ENCODE data around the gene DHRS7B. TPM values are rescaled to one million over a fixed set of nuclear protein-coding genes. Genes with fewer than 3 reads are reported as not detected.
"Not testable (repeated sequence)": the region's sequence is repeated elsewhere in the genome, so short reads cannot be mapped to it uniquely, and the experiment has no call there.

Gene DHRS7B
- total RNA-seq, 1 donor from 2014 or later, result 31.7 TPM

DNA sequence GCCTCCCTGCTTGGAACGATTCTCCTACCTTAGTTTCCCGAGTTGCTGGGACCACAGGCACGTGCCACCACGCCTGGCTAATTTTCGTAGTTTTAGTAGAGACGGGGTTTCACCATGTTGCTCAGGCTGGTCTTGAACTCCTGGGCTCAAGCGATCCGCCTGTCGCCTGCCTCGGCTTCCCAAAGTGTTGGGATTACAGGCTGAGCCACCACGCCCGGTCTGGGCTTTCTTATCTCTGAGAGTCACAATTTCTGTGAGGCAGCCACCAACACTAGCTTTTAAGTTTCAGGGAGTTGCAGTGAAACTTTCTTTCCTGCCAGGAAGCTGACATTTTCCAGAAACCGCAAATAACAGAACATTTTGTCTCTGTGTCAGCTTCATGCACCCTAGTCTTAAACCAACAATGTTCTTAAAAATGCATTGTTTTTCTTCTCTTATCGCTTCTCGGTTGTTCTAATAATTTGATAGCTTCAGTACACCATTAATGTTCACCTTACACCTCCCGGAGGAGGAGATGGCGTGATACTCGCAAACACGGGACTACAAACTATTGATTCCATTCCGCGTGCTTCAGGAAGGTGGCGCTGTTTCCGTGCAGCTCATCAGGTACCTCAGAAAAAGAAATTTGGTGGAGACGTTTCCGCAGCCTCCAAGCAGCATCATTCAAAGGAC is 7.4 kb upstream of the DHRS7B start:
- DNase-seq (ENCODE audit: extremely low spot score in 2 of 2), result no peak
- Histone ChIP-seq H3K9me3 (no peaks in the 10 kb centered on the region), H3K36me3 (no peaks in the 10 kb centered on the region), H3K27ac (no peak overlapping the region), H3K27me3 (no peaks in the 10 kb centered on the region), H3K4me3 (no peak overlapping the region), H3K4me1 (no peaks in the 10 kb centered on the region)
- peak in 1 of 2 donors; percentile 74 for TF ChIP-seq POLR2AphosphoS5 (IDR thresholded peaks at IDR 0.05; ENCODE audit: insufficient read depth in 1 of 2, low read depth in 1 of 2)
- TF ChIP-seq, protein P1, sequence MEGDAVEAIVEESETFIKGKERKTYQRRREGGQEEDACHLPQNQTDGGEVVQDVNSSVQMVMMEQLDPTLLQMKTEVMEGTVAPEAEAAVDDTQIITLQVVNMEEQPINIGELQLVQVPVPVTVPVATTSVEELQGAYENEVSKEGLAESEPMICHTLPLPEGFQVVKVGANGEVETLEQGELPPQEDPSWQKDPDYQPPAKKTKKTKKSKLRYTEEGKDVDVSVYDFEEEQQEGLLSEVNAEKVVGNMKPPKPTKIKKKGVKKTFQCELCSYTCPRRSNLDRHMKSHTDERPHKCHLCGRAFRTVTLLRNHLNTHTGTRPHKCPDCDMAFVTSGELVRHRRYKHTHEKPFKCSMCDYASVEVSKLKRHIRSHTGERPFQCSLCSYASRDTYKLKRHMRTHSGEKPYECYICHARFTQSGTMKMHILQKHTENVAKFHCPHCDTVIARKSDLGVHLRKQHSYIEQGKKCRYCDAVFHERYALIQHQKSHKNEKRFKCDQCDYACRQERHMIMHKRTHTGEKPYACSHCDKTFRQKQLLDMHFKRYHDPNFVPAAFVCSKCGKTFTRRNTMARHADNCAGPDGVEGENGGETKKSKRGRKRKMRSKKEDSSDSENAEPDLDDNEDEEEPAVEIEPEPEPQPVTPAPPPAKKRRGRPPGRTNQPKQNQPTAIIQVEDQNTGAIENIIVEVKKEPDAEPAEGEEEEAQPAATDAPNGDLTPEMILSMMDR (IDR thresholded peaks at IDR 0.05), result peak; percentile 48 to 82 (median 72)
- no peak for TF ChIP-seq POLR2A (IDR thresholded peaks at IDR 0.05)
- intact Hi-C loops (cut with DNase I), result no loop called here

DNA sequence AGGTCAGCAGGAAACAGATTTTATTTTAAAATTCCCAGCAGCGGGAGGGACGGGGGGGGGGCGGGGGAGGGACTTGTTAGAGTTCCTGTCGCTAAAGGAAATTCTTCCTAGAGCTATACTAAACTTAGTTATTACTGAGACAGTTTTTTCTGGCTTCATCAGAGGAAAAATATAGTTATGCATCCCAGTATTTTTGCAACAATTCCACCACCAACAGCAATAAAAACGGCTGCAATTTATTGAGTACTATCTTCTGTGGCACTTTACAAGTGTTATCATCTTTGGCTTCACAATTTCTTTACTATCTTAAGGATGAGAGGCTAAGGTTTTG is 6.9 kb upstream of the DHRS7B start:
- H3K9me3 ChIP-seq, result no peaks in the 10 kb centered on the region
- intact Hi-C loops (cut with DNase I), result loop anchor here (10.0 kb wide), 4 partner anchors 95 to 395 kb away; partner anchors contain the start of genes MAP2K3 and TMEM11
- H3K27ac ChIP-seq, result no peak overlapping the region
- no peak for DNase-seq (ENCODE audit: extremely low spot score in 2 of 2)
- no peak overlapping the region for H3K4me3 ChIP-seq
- TF ChIP-seq, protein P1 (IDR thresholded peaks at IDR 0.05), result no peak
- no peak for TF ChIP-seq POLR2AphosphoS5 (IDR thresholded peaks at IDR 0.05; ENCODE audit: insufficient read depth in 1 of 2, low read depth in 1 of 2)
- no peak for TF ChIP-seq POLR2A (IDR thresholded peaks at IDR 0.05)
- H3K4me1 ChIP-seq, result no peaks in the 10 kb centered on the region
- no peaks in the 10 kb centered on the region for H3K27me3 ChIP-seq
- H3K36me3 ChIP-seq, result no peaks in the 10 kb centered on the region

- no peaks in the 10 kb centered on the region for H3K9me3 ChIP-seq
- no peaks in the 10 kb centered on the region for H3K27me3 ChIP-seq
- H3K27ac ChIP-seq, result no peak overlapping the region
- no peak for DNase-seq (ENCODE audit: extremely low spot score in 2 of 2)
- no peak overlapping the region for H3K4me3 ChIP-seq
- peaks cover 17% of the 10 kb centered on the region for H3K4me1 ChIP-seq
- no peaks in the 10 kb centered on the region for H3K36me3 ChIP-seq
- intact Hi-C loops (cut with DNase I), result loop anchor here (10.0 kb wide), 4 partner anchors 91 to 391 kb away; partner anchors contain the start of genes MAP2K3 and TMEM11
- TF ChIP-seq, protein P1 (IDR thresholded peaks at IDR 0.05), result no peak
- no peak for TF ChIP-seq POLR2AphosphoS5 (IDR thresholded peaks at IDR 0.05; ENCODE audit: insufficient read depth in 1 of 2, low read depth in 1 of 2)
- no peak for TF ChIP-seq POLR2A (IDR thresholded peaks at IDR 0.05)
These were observed 2.7 kb upstream of the DHRS7B start for GRCh38 chr17:21124086-21124485.

- DNase-seq (ENCODE audit: extremely low spot score in 2 of 2); H3K36me3 ChIP-seq; H3K27ac ChIP-seq; H3K4me3 ChIP-seq; H3K27me3 ChIP-seq; H3K9me3 ChIP-seq: not testable (repeated sequence)
- H3K4me1 ChIP-seq, result peaks cover 17% of the 10 kb centered on the region
- intact Hi-C loops (cut with DNase I), result loop anchor here (10.0 kb wide), 4 partner anchors 90 to 390 kb away; partner anchors contain the start of genes MAP2K3 and TMEM11
These were observed 2.2 kb upstream of the DHRS7B start for GRCh38 chr17:21124517-21124916.

- intact Hi-C loops (cut with DNase I), result loop anchor here (10.0 kb wide), 4 partner anchors 89 to 389 kb away; partner anchors contain the start of genes MAP2K3 and TMEM11
- Histone ChIP-seq H3K36me3 (no peaks in the 10 kb centered on the region), H3K9me3 (no peaks in the 10 kb centered on the region), H3K4me3 (peak overlapping the region in 1 of 2 donors; percentile 98), H3K27ac (no peak overlapping the region), H3K4me1 (peaks cover 17% of the 10 kb centered on the region), H3K27me3 (no peaks in the 10 kb centered on the region)
- TF ChIP-seq POLR2AphosphoS5 (IDR thresholded peaks at IDR 0.05; ENCODE audit: insufficient read depth in 1 of 2, low read depth in 1 of 2) (no peak), POLR2A (IDR thresholded peaks at IDR 0.05) (no peak)
- TF ChIP-seq, protein P1 (IDR thresholded peaks at IDR 0.05), result no peak
- no peak for DNase-seq (ENCODE audit: extremely low spot score in 2 of 2)
These were observed 902 bp upstream of the DHRS7B start for GRCh38 chr17:21125862-21126261.
